Stimulated activated CD8-positive, alpha-beta memory T cell treated with anti-CD3 and anti-CD28 coated beads, Interleukin-15, amount 100 ng/mL, for 1 hour (primary cell): ENCODE results near the gene PROSER2.

Source experiments
- DNase-seq: peaks from one replicate; pipeline ENCODE4 v3.0.0-alpha.2; 2020; ENCODE audit warnings: low read depth

Gene PROSER2

DNA sequence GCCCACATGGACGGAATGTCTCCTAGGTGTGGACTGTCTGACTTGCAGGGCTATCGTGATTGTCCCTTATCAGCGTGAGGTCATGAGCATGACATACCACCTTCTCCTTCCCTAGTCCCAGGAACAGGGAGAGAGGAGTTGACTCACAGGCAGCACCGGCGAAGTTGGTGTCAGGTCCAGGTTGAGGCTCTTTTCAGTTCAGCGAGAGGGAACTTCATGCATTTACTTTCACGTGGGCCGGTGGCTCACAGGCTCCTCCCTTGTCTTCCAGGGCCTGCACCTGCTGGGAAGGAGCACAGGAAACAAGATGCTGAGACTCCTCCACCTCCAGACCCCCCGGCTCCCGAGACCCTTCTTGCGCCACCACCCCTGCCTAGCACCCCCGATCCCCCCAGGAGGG is 46.1 kb downstream of the PROSER2 start:
- DNase-seq = no peak

- DNase-seq = no peak
Measured at GRCh38 chr10:11869743-11870460, 46.7 kb downstream of the PROSER2 start.

- DNase-seq = no peak
Measured at GRCh38 chr10:11870461-11870780, 47.3 kb downstream of the PROSER2 start.

DNA sequence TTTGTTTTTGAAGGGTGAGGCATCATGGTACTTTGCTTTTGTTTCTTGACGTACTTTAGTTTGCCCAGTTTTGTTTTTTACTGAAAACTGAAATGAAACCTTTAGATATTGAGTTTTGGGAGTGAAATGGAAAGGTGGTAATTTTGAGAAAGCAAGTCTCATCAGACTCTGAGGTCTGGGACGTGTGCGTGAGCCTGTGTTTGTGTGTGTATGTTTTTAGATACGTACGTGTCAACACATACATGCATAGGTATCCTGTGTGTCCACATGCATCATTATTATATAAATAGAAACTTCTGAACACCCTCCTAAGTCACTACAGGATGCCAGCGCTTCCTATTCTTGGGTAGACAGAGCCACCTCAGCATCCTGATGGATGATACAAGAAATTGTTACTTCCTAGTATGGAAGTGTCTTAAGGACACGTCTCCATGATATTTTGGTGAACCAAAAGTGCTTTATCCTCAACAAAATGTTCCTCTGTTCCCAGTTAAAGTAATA is 47.8 kb downstream of the PROSER2 start:
- DNase-seq = no peak

DNA sequence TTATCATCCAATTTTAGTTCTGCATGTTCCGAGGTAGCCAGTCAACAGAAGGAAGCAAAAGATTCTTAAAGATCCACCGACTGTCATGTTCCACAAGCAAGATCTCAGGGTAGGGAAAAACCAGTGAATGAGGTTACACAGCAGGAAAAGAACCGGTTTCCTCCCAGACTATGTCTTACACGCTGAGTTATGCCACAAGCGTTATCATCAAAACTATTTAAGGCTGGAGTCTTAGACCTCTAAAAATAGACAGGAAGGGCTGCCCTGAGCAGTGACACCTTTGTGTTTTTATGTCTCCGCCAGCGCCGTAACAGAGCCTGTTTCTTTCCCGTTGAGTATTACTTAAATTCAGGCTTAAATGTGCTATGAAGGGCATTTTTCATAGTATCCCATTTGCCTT is 48.3 kb downstream of the PROSER2 start:
- no peak for DNase-seq

- DNase-seq = no peak
Measured at GRCh38 chr10:11874568-11875493, 51.7 kb downstream of the PROSER2 start.

DNA sequence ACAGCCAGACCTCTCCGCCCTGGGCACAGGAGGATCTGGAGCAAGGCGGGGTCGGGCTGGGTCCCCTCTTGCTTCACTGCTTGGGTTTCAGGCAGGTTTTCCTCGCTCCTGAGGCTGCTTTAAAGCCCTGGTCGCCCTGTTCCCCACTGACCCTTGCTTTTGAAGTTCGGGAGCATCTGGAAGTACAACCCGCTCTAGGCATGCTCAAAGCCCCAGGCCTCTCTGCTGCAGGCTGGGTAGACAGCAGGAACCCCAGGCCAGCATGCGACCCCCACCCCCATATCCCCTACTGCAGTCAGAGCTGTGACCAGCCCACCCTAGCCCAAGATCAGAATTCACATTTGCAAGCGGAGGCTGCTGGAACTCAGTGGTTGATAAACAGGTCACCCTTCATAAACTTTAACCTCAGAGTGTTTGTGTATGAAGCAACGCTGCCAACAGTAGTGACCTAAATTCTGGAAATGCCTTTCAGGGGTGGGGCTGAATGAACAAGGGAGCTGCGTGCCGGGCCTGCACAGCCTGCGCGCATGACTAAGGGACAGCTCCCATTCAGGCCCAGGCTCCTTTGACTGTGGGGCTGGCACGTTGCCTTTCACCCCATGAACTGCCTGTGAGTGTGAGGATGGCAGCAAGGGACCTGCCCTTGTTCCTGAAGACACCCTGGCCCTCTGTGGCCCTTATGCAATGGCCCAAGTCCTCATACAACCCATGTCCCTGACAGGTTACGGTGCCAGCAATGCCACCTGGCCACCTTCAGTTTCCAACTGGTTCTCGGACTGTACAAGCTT is 52.5 kb downstream of the PROSER2 start:
- DNase-seq = no peak

GRCh38 chr10:11876324-11876723 is 53.2 kb downstream of the PROSER2 start:
- DNase-seq = no peak

DNA sequence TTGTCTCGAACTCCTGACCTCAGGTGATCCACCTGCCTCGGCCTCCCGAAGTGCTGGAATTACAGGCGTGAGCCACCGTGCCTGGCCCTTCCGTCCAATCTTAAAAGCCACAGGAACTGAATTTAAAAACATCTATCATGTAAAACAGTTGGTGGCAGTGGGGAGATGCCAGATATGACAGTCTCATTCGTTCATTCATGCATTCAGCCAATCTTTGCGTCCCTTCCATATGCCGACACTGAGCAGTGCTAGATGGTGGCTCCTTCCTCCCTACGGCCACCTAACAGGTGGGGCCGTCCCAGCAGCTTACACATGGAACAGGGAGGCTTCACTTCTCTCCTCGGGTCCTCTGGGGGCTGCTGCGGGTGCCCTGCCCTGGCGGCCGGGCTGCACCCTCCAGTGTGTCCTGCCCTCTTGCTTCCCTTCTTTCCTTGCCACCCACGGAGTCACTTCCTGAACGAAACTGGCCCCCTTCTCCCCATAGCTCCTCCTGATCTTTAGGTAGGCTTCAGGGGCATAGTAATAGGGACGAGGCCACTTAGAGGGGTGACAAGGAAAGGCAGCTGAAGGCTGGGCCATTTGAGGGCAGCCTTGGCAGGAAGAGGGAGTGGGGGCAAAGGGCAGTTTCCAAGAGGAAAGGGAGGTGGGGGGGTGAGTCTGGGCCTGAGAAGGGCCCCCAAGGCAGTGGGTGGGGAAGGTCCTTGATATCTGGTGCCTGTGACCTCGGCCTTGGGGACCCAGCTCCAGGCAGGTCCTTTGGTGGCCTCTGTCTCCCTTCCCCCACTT is 53.8 kb downstream of the PROSER2 start:
- no peak for DNase-seq

DNA sequence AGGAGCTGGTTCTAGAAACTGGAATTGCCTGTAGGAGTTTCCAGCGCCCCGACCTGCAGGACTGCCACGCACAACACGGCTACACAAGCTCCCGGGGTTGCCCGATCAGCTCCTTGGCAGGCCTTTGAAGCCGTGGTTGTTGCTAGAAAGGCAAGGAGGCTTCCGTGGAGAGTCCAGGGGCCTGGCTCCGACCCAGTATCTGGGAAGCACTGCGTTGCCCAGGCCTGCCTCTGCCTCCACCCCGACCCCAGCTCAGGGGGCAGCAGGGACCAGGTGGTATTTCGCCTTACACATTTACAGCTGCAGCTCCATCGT is 54.4 kb downstream of the PROSER2 start:
- no peak for DNase-seq

GRCh38 chr10:11878776-11879175 is 55.6 kb downstream of the PROSER2 start:
- DNase-seq = no peak

- DNase-seq = no peak
Measured at GRCh38 chr10:11879387-11880094, 56.4 kb downstream of the PROSER2 start.

DNA sequence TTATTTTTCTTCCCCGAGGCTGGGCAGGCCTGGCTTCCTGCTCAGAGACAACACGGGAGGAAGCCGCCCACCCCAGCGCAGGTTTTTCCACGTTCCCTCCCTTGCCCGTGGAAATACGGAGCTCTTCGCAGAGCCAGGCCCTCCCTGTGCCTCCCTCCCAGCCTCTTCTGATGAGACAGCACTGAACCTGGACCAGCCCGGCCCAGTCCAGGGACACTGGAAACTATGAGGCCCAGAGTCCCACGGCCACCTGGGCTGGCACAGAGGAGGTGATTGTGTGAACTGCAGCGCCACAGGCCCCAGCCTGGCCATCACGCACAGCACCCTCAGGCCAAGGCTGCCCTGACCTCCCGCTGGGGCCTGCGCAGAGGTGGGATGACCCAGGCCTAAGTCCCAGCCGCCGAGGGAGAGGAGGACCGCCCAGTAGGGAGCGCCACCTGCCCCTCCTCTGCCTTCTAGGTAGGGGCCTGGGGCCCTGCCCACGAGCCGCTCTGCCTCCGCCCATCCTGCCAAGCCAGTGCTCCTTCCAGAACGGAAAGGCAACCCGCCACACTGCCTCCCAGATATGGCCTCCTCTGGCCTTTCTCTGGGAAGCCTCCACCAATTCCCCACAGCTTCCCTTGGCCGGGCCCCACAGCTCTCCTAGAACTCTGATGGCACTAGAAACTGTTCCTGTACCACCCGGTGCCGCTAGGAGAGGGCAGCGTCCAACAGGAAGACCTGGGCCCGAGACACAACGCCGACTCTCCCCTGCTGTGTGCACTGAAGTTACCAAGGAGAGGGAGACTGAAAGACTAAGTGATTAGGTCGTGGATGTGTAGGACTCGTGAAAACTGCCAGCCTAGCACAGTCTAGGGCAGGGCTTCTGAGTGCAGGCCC is 57.2 kb downstream of the PROSER2 start:
- DNase-seq = no peak

- no peak for DNase-seq
Measured at GRCh38 chr10:11881030-11881476, 57.9 kb downstream of the PROSER2 start.

DNA sequence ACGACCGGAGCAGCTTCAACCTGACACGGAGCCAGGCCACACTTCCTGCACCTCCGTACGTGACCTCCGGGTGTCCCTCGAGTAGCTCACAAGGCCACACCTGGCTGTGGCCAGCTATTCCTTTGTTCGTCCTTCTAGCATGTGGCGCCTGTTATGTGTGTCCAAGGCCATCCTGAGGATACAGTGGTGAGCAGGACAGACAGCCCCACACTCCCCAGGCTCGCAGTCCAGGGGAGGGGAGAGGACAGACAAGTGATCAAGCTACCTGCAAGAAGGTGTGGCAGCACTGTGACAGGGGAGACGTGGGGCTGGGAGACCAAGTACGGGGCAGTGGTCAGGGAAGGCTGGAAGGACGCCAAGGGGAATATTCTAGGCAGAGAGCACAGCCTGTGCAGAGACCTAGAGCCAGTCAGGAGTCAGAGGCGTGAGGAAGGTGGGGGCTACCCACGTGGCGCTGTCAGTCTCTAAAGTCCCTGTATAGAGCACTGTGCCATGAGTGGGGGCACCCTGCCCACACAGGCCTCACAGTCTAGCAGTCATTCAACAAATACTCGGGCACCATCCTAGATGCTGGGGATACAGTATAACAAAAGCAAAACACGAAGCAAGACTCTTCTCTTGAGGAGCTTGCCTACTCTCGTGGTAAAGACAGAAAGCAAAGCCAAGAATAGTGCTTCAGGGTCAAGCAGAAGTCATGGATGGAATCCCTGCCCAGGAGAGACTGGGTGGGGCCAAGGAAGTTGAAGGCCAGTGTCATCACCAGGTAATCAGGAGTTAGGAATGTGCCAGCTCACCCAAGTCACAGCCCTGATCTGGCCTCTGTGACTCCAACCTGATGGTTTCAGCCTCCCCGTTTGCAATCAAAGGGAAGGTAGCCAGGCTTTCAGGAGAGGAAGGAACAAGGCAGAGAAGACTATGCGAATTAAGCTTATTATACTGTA is 58.6 kb downstream of the PROSER2 start:
- no peak for DNase-seq

- no peak for DNase-seq
Measured at GRCh38 chr10:11882646-11883375, 59.7 kb downstream of the PROSER2 start.

- DNase-seq = no peak
Measured at GRCh38 chr10:11884706-11885423, 61.7 kb downstream of the PROSER2 start.
